Immature natural killer cell (primary cell): ENCODE measurements around the gene VEGFA. TPM values are rescaled to one million over a fixed set of nuclear protein-coding genes. Genes with fewer than 3 reads are reported as not detected.

ENCODE experiments used
- DNase-seq, 3 donors: peaks; one replicate each; pipeline ENCODE4 v3.0.0; 2022; ENCODE audit warnings: mixed read lengths in 1 of 3
- H3K27ac Mint-ChIP-seq, 6 donors: one replicate each; pipeline ENCODE4 v1.8.0; 2020; ENCODE audit warnings: mixed read lengths in 6 of 6, mild to moderate bottlenecking in 5 of 6, inconsistent platforms in 4 of 6, moderate library complexity in 3 of 6
- H3K27me3 Mint-ChIP-seq, 3 donors: one replicate each; pipeline ENCODE4 v1.8.0; 2020 to 2021; ENCODE audit warnings: low read depth in 3 of 3, mild to moderate bottlenecking in 3 of 3, mixed read lengths in 3 of 3, moderate library complexity in 3 of 3, inconsistent platforms in 1 of 3
- H3K36me3 Mint-ChIP-seq, 3 donors: one replicate each; pipeline ENCODE4 v1.8.0; 2020; ENCODE audit warnings: mixed read lengths in 3 of 3, inconsistent platforms in 2 of 3, mild to moderate bottlenecking in 2 of 3
- H3K4me1 Mint-ChIP-seq, 2 donors: one replicate each; pipeline ENCODE4 v1.8.0; 2020; ENCODE audit warnings: inconsistent platforms in 2 of 2, mild to moderate bottlenecking in 2 of 2, mixed read lengths in 2 of 2, moderate library complexity in 1 of 2
- H3K4me3 Mint-ChIP-seq, 5 donors: one replicate each; pipeline ENCODE4 v1.8.0; 2020; ENCODE audit warnings: mild to moderate bottlenecking in 5 of 5, mixed read lengths in 5 of 5, inconsistent platforms in 3 of 5, moderate library complexity in 3 of 5
- H3K9me3 Mint-ChIP-seq, 6 donors: one replicate each; pipeline ENCODE4 v1.8.0; 2020; ENCODE audit warnings: mild to moderate bottlenecking in 6 of 6, mixed read lengths in 6 of 6, inconsistent platforms in 4 of 6, moderate library complexity in 3 of 6
- polyA plus RNA-seq, 3 donors: library from polyadenylated mRNA; unstranded; fragments of 300-500 nt; fragmentation: Illumina TruSeq; gene quantifications; one replicate each; pipeline ENCODE4 v1.2.3, GENCODE V29; 2021

Gene VEGFA
- polyA plus RNA-seq, 3 donors from 2014 or later, result 0.30 to 2.4 (median 2.1) TPM

GRCh38 chr6:43833223-43833995 lies 63.4 kb downstream of the VEGFA start:
- Mint-ChIP-seq H3K9me3 (no peaks in the 10 kb centered on the region), H3K4me1 (no peaks in the 10 kb centered on the region), H3K27me3 (peaks cover 5 to 18% (median 5%) of the 10 kb centered on the region in 3 donors), H3K36me3 (no peaks in the 10 kb centered on the region), H3K27ac (no peak overlapping the region), H3K4me3 (no peak overlapping the region)
- no peak for DNase-seq

GRCh38 chr6:43833996-43834390 lies 64.0 kb downstream of the VEGFA start:
- H3K9me3 Mint-ChIP-seq, result no peaks in the 10 kb centered on the region
- no peak for DNase-seq
- no peak overlapping the region for H3K27ac Mint-ChIP-seq
- no peaks in the 10 kb centered on the region for H3K4me1 Mint-ChIP-seq
- H3K4me3 Mint-ChIP-seq, result no peak overlapping the region
- H3K27me3 Mint-ChIP-seq, result peaks cover 5 to 18% (median 5%) of the 10 kb centered on the region in 3 donors
- H3K36me3 Mint-ChIP-seq, result no peaks in the 10 kb centered on the region

GRCh38 chr6:43834528-43835155 lies 64.6 kb downstream of the VEGFA start:
- no peak overlapping the region for H3K27ac Mint-ChIP-seq
- no peak overlapping the region for H3K4me3 Mint-ChIP-seq
- H3K36me3 Mint-ChIP-seq, result no peaks in the 10 kb centered on the region
- H3K4me1 Mint-ChIP-seq, result no peaks in the 10 kb centered on the region
- peaks cover 5 to 18% (median 5%) of the 10 kb centered on the region in 3 donors for H3K27me3 Mint-ChIP-seq
- no peak for DNase-seq
- H3K9me3 Mint-ChIP-seq, result no peaks in the 10 kb centered on the region

DNA sequence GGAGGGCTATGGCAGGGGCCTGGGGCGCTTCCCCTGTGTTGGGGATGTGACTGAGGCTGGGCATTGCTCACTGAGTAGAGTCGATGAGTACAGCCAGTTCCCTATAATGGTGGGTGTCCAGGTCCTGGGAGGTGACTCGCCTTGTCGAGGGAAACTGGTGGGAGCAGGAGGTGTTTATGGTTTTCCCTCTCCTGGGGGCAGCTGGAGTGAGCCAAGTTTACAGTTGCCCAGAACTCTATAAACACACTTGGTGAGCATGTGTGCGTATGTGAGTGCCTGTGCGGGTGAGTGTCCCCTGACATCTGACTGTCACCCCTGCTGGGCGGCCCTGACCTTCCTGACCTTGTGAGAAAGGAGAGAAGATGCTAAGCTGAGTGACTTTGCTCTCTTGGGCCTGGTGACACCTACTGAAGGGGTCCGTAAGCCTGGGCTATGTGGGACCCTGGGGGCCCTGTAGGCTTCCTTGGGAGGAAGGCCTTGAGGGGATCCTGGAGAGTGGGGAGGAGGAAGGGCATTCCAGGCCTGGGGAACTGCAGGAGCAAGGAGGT lies 65.9 kb downstream of the VEGFA start:
- H3K4me1 Mint-ChIP-seq, result no peaks in the 10 kb centered on the region
- no peak for DNase-seq
- peaks cover 3 to 18% (median 5%) of the 10 kb centered on the region in 3 donors for H3K27me3 Mint-ChIP-seq
- no peak overlapping the region for H3K4me3 Mint-ChIP-seq
- no peaks in the 10 kb centered on the region for H3K9me3 Mint-ChIP-seq
- H3K36me3 Mint-ChIP-seq, result no peaks in the 10 kb centered on the region
- no peak overlapping the region for H3K27ac Mint-ChIP-seq

Other genes with a start within 250 kb of the VEGFA start
- gene XPO5, start 194.2 kb upstream of the VEGFA start, polyA plus RNA-seq, result 10 to 100 TPM in 1 of 3 donors, 1 to 10 TPM in 2; 5.4 to 14.1 (median 9.1) TPM
- 10 to 100 TPM in 1 of 3 donors, 1 to 10 TPM in 1, not detected in 1; 3.9 to 16.8 TPM for gene POLH, start 194.0 kb upstream of the VEGFA start, polyA plus RNA-seq
- gene GTPBP2, start 140.9 kb upstream of the VEGFA start, polyA plus RNA-seq, result 1 to 10 TPM; 3.6 to 4.9 (median 4.3) TPM
- 10 to 100 TPM; 23.7 to 30.4 (median 28.3) TPM for gene MAD2L1BP, start 134.4 kb upstream of the VEGFA start, polyA plus RNA-seq
- under 1 TPM; 0.55 to 0.86 (median 0.76) TPM for gene RSPH9, start 125.2 kb upstream of the VEGFA start, polyA plus RNA-seq
- gene MRPS18A, start 82.4 kb upstream of the VEGFA start, polyA plus RNA-seq, result 10 to 100 TPM; 53.6 to 83.9 (median 65.6) TPM